GM12878 (cell line): ENCODE results near the gene NACA2. TPM values are rescaled to one million over a fixed set of nuclear protein-coding genes. Genes with fewer than 3 reads are reported as not detected.

Experiments
- ATAC-seq: fragments of 200-7000 bp; cut with Tn5 transposase; 3 replicates; pipeline ENCODE4 v1.9.1; 2020; ENCODE audit warnings: mild to moderate bottlenecking, moderate library complexity
- BruUV-seq: library from RNA; stranded (reverse); fragments of 400-500 nt; replicated peaks from 2 replicates; lab custom pipeline; 2021; lab: Mats Ljungman, UMichigan
- CTCF ChIA-PET: fragments of 300-600 bp; sonication (Branson Sonifier 250); formaldehyde crosslinking; extraction: SDS; loops from one replicate; lab custom pipeline; 2021; ENCODE audit warnings: inconsistent platforms; lab: Yijun Ruan, JAX
- POLR2A ChIA-PET: fragments of 350-600 bp; formaldehyde crosslinking; extraction: SDS; loops from one replicate; lab custom pipeline; 2021; ENCODE audit warnings: inconsistent platforms; lab: Charles Lee
- RAD21 ChIA-PET: fragments of 300-600 bp; sonication (Branson Sonifier 250); formaldehyde crosslinking; loops from one replicate; lab custom pipeline; 2023; ENCODE audit warnings: antibody characterized with exemption; ENCODE audit not compliant: unreplicated experiment; lab: Charles Lee
- SMC1A ChIA-PET: fragments of 300-600 bp; sonication (Branson Sonifier 250); formaldehyde crosslinking; loops from one replicate; lab custom pipeline; 2023; ENCODE audit not compliant: unreplicated experiment, uncharacterized antibody; lab: Charles Lee
- DNase-seq: peaks from one replicate; pipeline ENCODE4 v3.0.0-alpha.2; 2011; ENCODE audit warnings: low read depth, low spot score
- FAIRE-seq: peaks from 3 replicates; lab custom pipeline; 2011; peaks lifted over from hg19 to GRCh38; lab: Jason Lieb, UNC
- H2AFZ ChIP-seq: 2 replicates; pipeline ENCODE4 v1.6.0; 2011; ENCODE audit warnings: low read depth, low read length, control low read depth; ENCODE audit not compliant: control insufficient read depth
- H3K27ac ChIP-seq: 2 replicates; pipeline ENCODE4 v1.5.1; 2011; ENCODE audit warnings: control low read depth; ENCODE audit not compliant: control insufficient read depth, insufficient read depth
- H3K27me3 ChIP-seq, 2 experiments: replicated peaks in 1 of 2; 2 replicates each; pipeline versions ENCODE4 v1.6.0 to v1.6.1; 2011; ENCODE audit warnings: low read length in 1 of 2; ENCODE audit not compliant: control insufficient read depth in 2 of 2, insufficient read depth in 2 of 2
- H3K36me3 ChIP-seq, 2 experiments: 2 replicates each; pipeline ENCODE4 v1.5.1; 2011; ENCODE audit warnings: low read length in 1 of 2; ENCODE audit not compliant: control insufficient read depth in 2 of 2, insufficient read depth in 2 of 2
- H3K4me1 ChIP-seq: 2 replicates; pipeline ENCODE4 v1.6.1; 2011; ENCODE audit warnings: mild to moderate bottlenecking, low read length, moderate library complexity, mixed read lengths; ENCODE audit not compliant: control insufficient read depth, insufficient read depth
- H3K4me2 ChIP-seq: 2 replicates; pipeline ENCODE4 v1.6.0; 2011; ENCODE audit warnings: control low read depth; ENCODE audit not compliant: control insufficient read depth, insufficient read depth
- H3K4me3 ChIP-seq: fragments of 200-600 bp; sonication (generic); 2 replicates; pipeline ENCODE4 v1.5.1; 2016
- H3K79me2 ChIP-seq: 2 replicates; pipeline ENCODE4 v1.6.0; 2011; ENCODE audit warnings: low read length; ENCODE audit not compliant: control insufficient read depth, insufficient read depth
- H3K9ac ChIP-seq: 2 replicates; pipeline ENCODE4 v1.8.0; 2011; ENCODE audit warnings: low read length, control low read depth, mixed read lengths; ENCODE audit not compliant: control insufficient read depth, insufficient read depth
- H3K9me3 ChIP-seq: replicated peaks from 3 replicates; pipeline ENCODE4 v1.5.1; 2011; ENCODE audit warnings: mild to moderate bottlenecking, low read length; ENCODE audit not compliant: control insufficient read depth, insufficient read depth
- H4K20me1 ChIP-seq: 2 replicates; pipeline ENCODE4 v1.6.0; 2011; ENCODE audit not compliant: control insufficient read depth, insufficient read depth
- ATF7 ChIP-seq: fragments of 450-650 bp; IDR thresholded peaks from 2 replicates; pipeline ENCODE4 v1.6.1; 2016; ENCODE audit warnings: low read depth, mild to moderate bottlenecking
- HCFC1 ChIP-seq: fragments of 150-350 bp; IDR thresholded peaks from 2 replicates; pipeline ENCODE4 v1.6.1; 2014; ENCODE audit warnings: low read length
- MLLT1 ChIP-seq: fragments of 450-650 bp; IDR thresholded peaks from 2 replicates; pipeline ENCODE4 v1.6.1; 2016; ENCODE audit warnings: mild to moderate bottlenecking
- NBN ChIP-seq: fragments of 450-650 bp; IDR thresholded peaks from 2 replicates; pipeline ENCODE4 v1.6.1; 2016
- NFXL1 ChIP-seq: fragments of 450-650 bp; IDR thresholded peaks from 2 replicates; pipeline ENCODE4 v1.6.1; 2017; ENCODE audit warnings: antibody characterized with exemption, mild to moderate bottlenecking, borderline replicate concordance
- POLR2AphosphoS5 ChIP-seq: IDR thresholded peaks from 2 replicates; pipeline ENCODE4 v1.6.1; 2011; ENCODE audit warnings: mild to moderate bottlenecking, low read length, inconsistent platforms
- RAD21 ChIP-seq: IDR thresholded peaks from 2 replicates; pipeline ENCODE4 v1.6.1; 2011; ENCODE audit warnings: mild to moderate bottlenecking, low read depth, low read length, moderate library complexity; ENCODE audit not compliant: insufficient read depth
- SMC3 ChIP-seq: IDR thresholded peaks from 2 replicates; pipeline ENCODE4 v1.6.1; 2011; ENCODE audit warnings: low read length, improper control_type of control experiment, borderline replicate concordance
- STAT3 ChIP-seq: IDR thresholded peaks from 2 replicates; pipeline ENCODE4 v1.6.1; 2011; ENCODE audit warnings: low read depth, low read length, improper control_type of control experiment
- TCF7 ChIP-seq: IDR thresholded peaks from 2 replicates; pipeline ENCODE4 v1.6.1; 2014; ENCODE audit warnings: antibody characterized with exemption, borderline replicate concordance
- YY1 ChIP-seq: IDR thresholded peaks from 2 replicates; pipeline ENCODE4 v1.6.1; 2011; ENCODE audit warnings: low read depth, mild to moderate bottlenecking, low read length
- in situ Hi-C: fragments of 300-500 bp; cut with MboI; formaldehyde crosslinking; loops from 9 replicates; pipeline ENCODE4 v1.14.3; 2018; ENCODE audit warnings: mixed read lengths
- intact Hi-C: fragments of 100-400 bp; cut with micrococcal nuclease; formaldehyde crosslinking; loops from one replicate; pipeline ENCODE4 v1.14.2; 2022; ENCODE audit not compliant: unreplicated experiment
- polyA plus RNA-seq, 11 experiments: library from polyadenylated mRNA; depleted of rRNA in 4 of 11; unstranded in 6 of 11; stranded (reverse) in 5 of 11; fragments of >200 nt; fragmentation: Nextera tagmentation in 4 of 11; fragmentation: Illumina TruSeq in 1 of 11; extraction: Ambion mirVana in 4 of 11; extraction: Trizol in 1 of 11; gene quantifications; 1 replicate in 1 of 11; 2 replicates in 10 of 11; pipeline versions ENCODE4 v1.2.1 to v1.2.3, GENCODE V29; 2011 to 2016; ENCODE audit warnings: inconsistent platforms in 2 of 11, missing spikeins in 2 of 11, low read depth in 1 of 11
- total RNA-seq, 4 experiments: library from RNA; depleted of rRNA in 3 of 4; stranded (reverse); fragments of >200 nt in 3 of 4; fragmentation: Illumina TruSeq in 1 of 4; extraction: Trizol in 1 of 4; gene quantifications; 2 replicates each; pipeline versions ENCODE4 v1.2.1 to v1.2.3, GENCODE V29; 2013 to 2021
- TF ChIP-seq, protein P1 (sequence below): IDR thresholded peaks from 2 replicates; pipeline ENCODE4 v1.6.1; 2012; ENCODE audit warnings: low read depth, low read length, improper control_type of control experiment
- TF ChIP-seq, protein P2 (sequence below): IDR thresholded peaks from 2 replicates; pipeline ENCODE4 v1.6.1; 2011; ENCODE audit warnings: low read depth, low read length, improper control_type of control experiment, borderline replicate concordance

Gene NACA2
- total and polyA plus RNA-seq, 10 of the 15 experiments (the other 5 are each of a cell fraction or from before 2014, with no cell fraction given): 0.16 to 0.68 (median 0.36) TPM; not detected in 4

- TF ChIP-seq POLR2AphosphoS5 (no peak), YY1 (no peak), NFXL1 (peak; percentile 82), NBN (no peak), ATF7 (peak; percentile 94), MLLT1 (no peak), HCFC1 (no peak), SMC3 (peak; percentile 35; the same call in 1 of the 2 replicates), TCF7 (no peak), RAD21 (0 out of 2 replicates have a peak, but pooled peaks have one; percentile 16)
- TF ChIP-seq, protein P1, sequence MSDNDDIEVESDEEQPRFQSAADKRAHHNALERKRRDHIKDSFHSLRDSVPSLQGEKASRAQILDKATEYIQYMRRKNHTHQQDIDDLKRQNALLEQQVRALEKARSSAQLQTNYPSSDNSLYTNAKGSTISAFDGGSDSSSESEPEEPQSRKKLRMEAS: no peak
Observed at GRCh38 chr17:61583242-61583641, 7.8 kb downstream of the NACA2 start (continued).

- in situ Hi-C loops: no loop called here
- CTCF ChIA-PET: interaction anchor here (1.1 kb wide), 2 partner anchors 8 to 16 kb away, joined by 3 to 5 read pairs; no protein-coding TSS in a partner anchor
Observed at GRCh38 chr17:61582593-61582992, 8.4 kb downstream of the NACA2 start.

More at GRCh38 chr17:61582593-61582992, 8.4 kb downstream of the NACA2 start:
- no peaks in the 10 kb centered on the region for H3K4me1 ChIP-seq
- H4K20me1 ChIP-seq: no peaks in the 10 kb centered on the region
- H3K79me2 ChIP-seq: no peaks in the 10 kb centered on the region
- no peaks in the 10 kb centered on the region for H3K36me3 ChIP-seq
- H3K9me3 ChIP-seq: no peaks in the 10 kb centered on the region
- ATAC-seq (no peak), FAIRE-seq (no peak), DNase-seq (no peak)
- SMC1A ChIA-PET: interaction anchor here (0.5 kb wide), 1 partner anchor 621 kb away, joined by 3 read pairs; no protein-coding TSS in a partner anchor
- H3K4me3 ChIP-seq: no peak overlapping the region
- intact Hi-C loops: no loop called here
- no peaks in the 10 kb centered on the region for H3K27me3 ChIP-seq
- no peak overlapping the region for H3K4me2 ChIP-seq
- POLR2A ChIA-PET: no interaction called here
- no peak overlapping the region for H2AFZ ChIP-seq
- TF ChIP-seq NFXL1: peak; percentile 87; the same call in 1 of the 2 replicates
- TF ChIP-seq STAT3: no peak
- TF ChIP-seq, protein P2, sequence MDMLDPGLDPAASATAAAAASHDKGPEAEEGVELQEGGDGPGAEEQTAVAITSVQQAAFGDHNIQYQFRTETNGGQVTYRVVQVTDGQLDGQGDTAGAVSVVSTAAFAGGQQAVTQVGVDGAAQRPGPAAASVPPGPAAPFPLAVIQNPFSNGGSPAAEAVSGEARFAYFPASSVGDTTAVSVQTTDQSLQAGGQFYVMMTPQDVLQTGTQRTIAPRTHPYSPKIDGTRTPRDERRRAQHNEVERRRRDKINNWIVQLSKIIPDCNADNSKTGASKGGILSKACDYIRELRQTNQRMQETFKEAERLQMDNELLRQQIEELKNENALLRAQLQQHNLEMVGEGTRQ: no peak
- RAD21 ChIA-PET: no interaction called here
- no peak overlapping the region for H3K27ac ChIP-seq
- no TSS peak for BruUV-seq
- no peak overlapping the region for H3K9ac ChIP-seq
